A673 (cell line): Measurements from ENCODE around the gene DCHS1. TPM values are rescaled to one million over a fixed set of nuclear protein-coding genes. Genes with fewer than 3 reads are reported as not detected.

ENCODE experiments used
- BruUV-seq: library from RNA; stranded (reverse); fragments of 400-500 nt; replicated peaks from 2 replicates; lab custom pipeline; 2021; lab: Mats Ljungman, UMichigan
- CTCF ChIA-PET: fragments of 300-600 bp; sonication (Branson Sonifier 250); formaldehyde crosslinking; loops from one replicate; lab custom pipeline; 2022; ENCODE audit warnings: antibody characterized with exemption; lab: Charles Lee
- POLR2A ChIA-PET: fragments of 300-600 bp; sonication (Branson Sonifier 250); formaldehyde crosslinking; loops from one replicate; lab custom pipeline; 2022; ENCODE audit warnings: antibody characterized with exemption; ENCODE audit not compliant: low non-redundant PET; lab: Charles Lee
- DNase-seq: peaks from one replicate; pipeline ENCODE4 v3.0.0-alpha.2; 2015; ENCODE audit warnings: low spot score
- H3K27ac ChIP-seq: fragments of 200-600 bp; sonication (generic); 2 replicates; pipeline ENCODE4 v1.5.1; 2016; ENCODE audit warnings: mixed run types, low read depth, mild to moderate bottlenecking, mixed read lengths, antibody characterized with exemption, low read length; ENCODE audit not compliant: poor library complexity, severe bottlenecking
- H3K27me3 ChIP-seq: fragments of 200-600 bp; sonication (generic); replicated peaks from 2 replicates; pipeline ENCODE4 v1.6.1; 2017; ENCODE audit warnings: mixed run types, low read depth, mild to moderate bottlenecking, mixed read lengths, antibody characterized with exemption, low read length; ENCODE audit not compliant: insufficient read depth, poor library complexity
- H3K36me3 ChIP-seq: fragments of 200-600 bp; sonication (generic); 2 replicates; pipeline ENCODE4 v1.6.1; 2016; ENCODE audit warnings: mixed run types, mild to moderate bottlenecking, mixed read lengths, antibody characterized with exemption, low read length; ENCODE audit not compliant: insufficient read depth, poor library complexity, severe bottlenecking
- H3K4me1 ChIP-seq: fragments of 200-600 bp; sonication (generic); 2 replicates; pipeline ENCODE4 v1.6.1; 2017; ENCODE audit warnings: mixed run types, mild to moderate bottlenecking, mixed read lengths, antibody characterized with exemption, low read length; ENCODE audit not compliant: insufficient read depth, poor library complexity, severe bottlenecking
- H3K4me3 ChIP-seq: fragments of 200-600 bp; sonication (generic); 2 replicates; pipeline ENCODE4 v1.5.1; 2016; ENCODE audit warnings: low read depth, mixed run types, mild to moderate bottlenecking, mixed read lengths, low read length; ENCODE audit not compliant: poor library complexity, severe bottlenecking
- H3K9me3 ChIP-seq: fragments of 200-600 bp; sonication (generic); 2 replicates; pipeline ENCODE4 v1.6.1; 2016; ENCODE audit warnings: mixed run types, low read depth, mild to moderate bottlenecking, mixed read lengths, antibody characterized with exemption, low read length; ENCODE audit not compliant: poor library complexity, severe bottlenecking
- EZH2 ChIP-seq: fragments of 200-600 bp; sonication (generic); IDR thresholded peaks from 2 replicates; pipeline ENCODE4 v1.6.1; 2017; ENCODE audit warnings: borderline replicate concordance, low read depth, mild to moderate bottlenecking, mixed read lengths, antibody characterized with exemption, low read length; ENCODE audit not compliant: poor library complexity, severe bottlenecking
- intact Hi-C: fragments of 100-400 bp; cut with micrococcal nuclease; formaldehyde crosslinking; loops from one replicate; pipeline ENCODE4 v1.10.0; 2022; ENCODE audit not compliant: unreplicated experiment
- total RNA-seq: library from RNA; stranded (reverse); gene quantifications from 2 replicates; pipeline ENCODE4 v1.2.3, GENCODE V29; 2021
- TF ChIP-seq, protein P1 (sequence below): fragments of 300-800, 200-600 bp; sonication (generic); conservative IDR thresholded peaks from 2 replicates; pipeline ENCODE4 v1.5.1; 2017; ENCODE audit warnings: low read depth, mild to moderate bottlenecking, antibody characterized with exemption, low read length, moderate library complexity, mixed read lengths

Gene DCHS1
- total RNA-seq, 1 experiment from 2014 or later, result 17.6 TPM

DNA sequence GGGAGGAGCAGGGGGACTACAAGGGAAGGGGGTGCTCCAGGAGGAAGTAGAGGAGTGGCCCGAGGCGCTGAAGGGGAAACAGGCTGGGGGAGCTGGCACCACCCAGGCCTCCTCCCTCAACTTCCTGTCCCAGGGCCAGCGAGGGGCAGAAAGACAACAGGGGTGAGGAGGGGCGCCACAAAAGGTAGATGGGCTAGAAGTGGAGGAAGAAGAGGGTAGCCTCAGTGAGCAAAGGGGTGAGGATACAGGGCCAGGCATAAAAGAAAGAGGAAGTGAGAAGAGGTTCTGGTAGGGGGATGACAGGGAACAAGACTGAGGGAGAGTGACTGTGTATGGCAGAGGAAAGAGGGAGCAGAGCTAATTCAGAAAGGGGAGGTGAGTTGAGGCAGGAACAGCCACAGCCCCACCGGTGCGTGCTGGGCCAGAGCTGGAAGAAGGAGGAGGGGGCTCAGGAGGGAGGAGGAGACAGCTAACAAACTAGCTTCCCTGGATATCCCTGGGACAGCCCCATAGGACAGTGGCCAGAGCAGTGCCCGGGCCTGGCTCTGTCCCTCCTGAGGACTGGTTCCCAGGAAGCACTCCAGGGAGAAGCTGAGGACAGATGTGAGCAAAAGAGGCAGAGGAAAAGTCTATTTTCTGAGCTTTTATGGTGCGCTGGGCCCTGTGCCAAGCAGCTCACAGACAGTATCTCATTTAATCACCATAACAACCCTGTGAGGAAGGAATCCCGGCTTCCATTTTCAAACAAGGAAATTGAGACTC is 8.5 kb downstream of the DCHS1 start:
- Histone ChIP-seq H3K9me3 (no peaks in the 10 kb centered on the region), H3K4me1 (peaks cover 15% of the 10 kb centered on the region), H3K27ac (peak overlapping the region; percentile 61), H3K27me3 (no peaks in the 10 kb centered on the region), H3K36me3 (no peaks in the 10 kb centered on the region), H3K4me3 (no peak overlapping the region)
- BruUV-seq, result no TSS peak
- DNase-seq, result peak; percentile 57
- ChIA-PET CTCF (interaction anchor here (1.1 to 1.2 kb wide), 2 partner anchors 36 to 116 kb away, joined by 3 to 4 read pairs; partner anchors contain the start of gene MRPL17), POLR2A (interaction anchor here (0.6 kb wide), 1 partner anchor 622 kb away, joined by 13 read pairs; no protein-coding TSS in a partner anchor)
- TF ChIP-seq, protein P1, sequence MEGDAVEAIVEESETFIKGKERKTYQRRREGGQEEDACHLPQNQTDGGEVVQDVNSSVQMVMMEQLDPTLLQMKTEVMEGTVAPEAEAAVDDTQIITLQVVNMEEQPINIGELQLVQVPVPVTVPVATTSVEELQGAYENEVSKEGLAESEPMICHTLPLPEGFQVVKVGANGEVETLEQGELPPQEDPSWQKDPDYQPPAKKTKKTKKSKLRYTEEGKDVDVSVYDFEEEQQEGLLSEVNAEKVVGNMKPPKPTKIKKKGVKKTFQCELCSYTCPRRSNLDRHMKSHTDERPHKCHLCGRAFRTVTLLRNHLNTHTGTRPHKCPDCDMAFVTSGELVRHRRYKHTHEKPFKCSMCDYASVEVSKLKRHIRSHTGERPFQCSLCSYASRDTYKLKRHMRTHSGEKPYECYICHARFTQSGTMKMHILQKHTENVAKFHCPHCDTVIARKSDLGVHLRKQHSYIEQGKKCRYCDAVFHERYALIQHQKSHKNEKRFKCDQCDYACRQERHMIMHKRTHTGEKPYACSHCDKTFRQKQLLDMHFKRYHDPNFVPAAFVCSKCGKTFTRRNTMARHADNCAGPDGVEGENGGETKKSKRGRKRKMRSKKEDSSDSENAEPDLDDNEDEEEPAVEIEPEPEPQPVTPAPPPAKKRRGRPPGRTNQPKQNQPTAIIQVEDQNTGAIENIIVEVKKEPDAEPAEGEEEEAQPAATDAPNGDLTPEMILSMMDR, result no peak
- no peak for TF ChIP-seq EZH2
- intact Hi-C loops, result no loop called here

DNA sequence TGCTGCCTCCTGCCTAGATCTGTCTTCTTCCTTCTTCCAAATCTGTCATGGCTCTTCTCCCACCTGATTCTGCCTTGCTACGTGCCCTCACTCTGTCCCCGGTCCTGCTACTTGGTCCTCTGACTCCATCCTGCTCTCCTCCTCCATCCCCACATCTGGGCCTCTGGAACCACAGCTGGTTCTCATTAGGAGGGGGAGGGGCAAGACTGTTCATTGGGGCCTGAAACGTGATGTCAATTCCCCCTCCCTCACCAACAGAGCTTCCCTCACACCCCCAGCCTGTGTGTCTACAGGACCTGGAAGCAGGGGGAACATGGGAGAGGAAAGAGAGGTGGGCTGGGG is 9.1 kb downstream of the DCHS1 start:
- DNase-seq, result peak; percentile 51
- intact Hi-C loops, result no loop called here
- H3K27ac ChIP-seq, result peak overlapping the region; percentile 61
- no peaks in the 10 kb centered on the region for H3K27me3 ChIP-seq
- no peak overlapping the region for H3K4me3 ChIP-seq
- no TSS peak for BruUV-seq
- no peaks in the 10 kb centered on the region for H3K9me3 ChIP-seq
- ChIA-PET POLR2A (interaction anchor here (0.6 kb wide), 1 partner anchor 622 kb away, joined by 13 read pairs; no protein-coding TSS in a partner anchor), CTCF (no interaction called here)
- no peaks in the 10 kb centered on the region for H3K36me3 ChIP-seq
- peaks cover 15% of the 10 kb centered on the region for H3K4me1 ChIP-seq
- TF ChIP-seq, protein P1, result no peak
- TF ChIP-seq EZH2, result no peak

DNA sequence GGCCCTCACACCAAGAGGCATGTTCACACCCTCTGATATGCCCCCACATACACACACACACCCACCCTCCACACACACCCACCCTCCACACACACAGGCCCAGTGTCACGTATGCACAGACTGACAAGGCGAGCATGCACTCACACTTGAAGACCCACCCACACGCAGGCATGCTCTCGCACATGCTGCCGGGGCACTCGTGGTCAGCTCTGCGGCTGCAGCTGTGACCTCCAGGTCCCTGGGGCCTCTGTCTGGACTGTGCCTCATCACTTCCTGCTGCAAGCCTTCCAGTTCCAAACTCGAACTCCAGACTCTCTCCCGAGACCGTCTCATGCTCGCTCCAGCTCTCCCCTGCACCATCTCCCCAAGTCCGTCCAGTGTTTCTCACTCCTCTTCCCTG is 9.5 kb downstream of the DCHS1 start:
- POLR2A ChIA-PET, result interaction anchor here (0.6 kb wide), 1 partner anchor 621 kb away, joined by 13 read pairs; no protein-coding TSS in a partner anchor
- no peak for DNase-seq
- TF ChIP-seq EZH2, result no peak
- TF ChIP-seq, protein P1, result no peak

More for the DNA sequence above, 9.5 kb downstream of the DCHS1 start:
- Histone ChIP-seq H3K27ac (no peak overlapping the region), H3K36me3 (no peaks in the 10 kb centered on the region), H3K4me3 (no peak overlapping the region), H3K4me1 (peaks cover 15% of the 10 kb centered on the region), H3K27me3 (no peaks in the 10 kb centered on the region), H3K9me3 (no peaks in the 10 kb centered on the region)
- CTCF ChIA-PET, result no interaction called here
- intact Hi-C loops, result no loop called here
- no TSS peak for BruUV-seq
